HG02571 (cell line): ENCODE measurements around the gene SMPD1.

Source experiments
- ATAC-seq: cut with Tn5 transposase; IDR thresholded peaks from one replicate; pipeline ENCODE4 v1.9.1; 2021; ENCODE audit warnings: mild to moderate bottlenecking, moderate library complexity; ENCODE audit not compliant: unreplicated experiment

SMPD1 gene

DNA sequence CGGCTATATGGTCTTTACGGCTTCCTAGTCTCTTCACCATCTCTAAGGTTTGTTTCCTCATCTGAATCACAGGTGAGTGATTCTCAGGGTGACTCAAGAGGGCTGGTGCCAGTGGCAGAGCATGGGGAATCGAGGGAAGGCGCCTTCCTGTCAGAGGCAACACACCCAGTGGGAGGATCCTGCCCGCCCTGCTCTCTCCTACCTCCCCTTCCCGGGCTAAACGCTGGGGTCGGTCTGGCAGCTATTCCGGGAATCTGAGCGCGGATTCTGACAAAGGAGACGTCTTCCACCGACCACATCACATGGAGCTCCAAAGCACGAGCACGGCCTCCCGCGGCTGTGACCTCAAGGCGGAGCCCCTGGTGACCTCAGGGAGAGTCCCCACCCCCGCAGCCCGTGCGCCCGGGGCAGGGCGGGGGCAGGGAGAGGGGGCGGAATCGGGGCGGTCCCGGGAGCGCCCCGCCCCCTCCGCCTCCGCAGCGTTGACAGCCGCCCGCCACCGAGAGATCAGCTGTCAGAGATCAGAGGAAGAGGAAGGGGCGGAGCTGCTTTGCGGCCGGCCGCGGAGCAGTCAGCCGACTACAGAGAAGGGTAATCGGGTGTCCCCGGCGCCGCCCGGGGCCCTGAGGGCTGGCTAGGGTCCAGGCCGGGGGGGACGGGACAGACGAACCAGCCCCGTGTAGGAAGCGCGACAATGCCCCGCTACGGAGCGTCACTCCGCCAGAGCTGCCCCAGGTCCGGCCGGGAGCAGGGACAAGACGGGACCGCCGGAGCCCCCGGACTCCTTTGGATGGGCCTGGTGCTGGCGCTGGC is at the start of gene SMPD1:
TSS of gene SMPD1 (plus strand) at position 570 of the 813 bp plus-strand sequence. CDS start at position 695, 125 bp downstream.
- ATAC-seq: peak; percentile 93

DNA sequence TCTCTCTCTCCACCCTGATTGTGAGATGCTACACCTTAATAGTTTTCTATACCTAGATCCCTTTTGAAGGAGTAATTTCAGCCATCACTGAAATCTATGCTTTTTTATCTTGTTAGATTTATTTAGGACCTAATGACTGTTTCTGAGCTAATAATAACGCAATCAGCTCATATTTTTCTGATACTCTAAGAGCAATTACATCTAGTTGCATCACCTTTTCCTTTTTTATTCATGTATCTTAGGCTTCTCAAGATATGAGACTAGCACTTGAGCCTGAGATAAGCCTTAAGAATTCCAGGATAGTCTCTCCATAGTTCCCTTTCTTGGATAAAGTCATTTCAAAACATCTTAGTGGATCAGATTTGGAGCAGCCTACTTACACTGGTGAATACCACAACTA is 44.9 kb upstream of the SMPD1 start:
- ATAC-seq: no peak

DNA sequence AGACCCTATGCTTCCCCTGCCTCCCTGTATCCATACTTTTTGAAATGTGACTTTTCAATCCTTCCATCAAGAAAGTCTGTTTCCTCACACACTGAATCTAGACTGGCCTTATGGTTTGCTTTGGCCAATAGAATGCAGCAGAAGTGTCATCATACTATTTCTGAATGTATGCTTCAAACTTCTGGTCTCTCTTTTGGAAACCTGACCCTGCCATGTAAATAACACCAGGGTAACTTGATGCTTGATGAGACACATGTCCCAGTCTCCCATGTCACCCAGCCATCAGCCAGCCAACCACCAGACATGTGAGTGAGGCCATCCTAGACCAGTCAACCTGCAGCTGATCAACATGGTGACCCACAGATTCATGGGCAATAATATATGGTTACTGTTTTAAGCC is 40.2 kb upstream of the SMPD1 start:
- no peak for ATAC-seq

DNA sequence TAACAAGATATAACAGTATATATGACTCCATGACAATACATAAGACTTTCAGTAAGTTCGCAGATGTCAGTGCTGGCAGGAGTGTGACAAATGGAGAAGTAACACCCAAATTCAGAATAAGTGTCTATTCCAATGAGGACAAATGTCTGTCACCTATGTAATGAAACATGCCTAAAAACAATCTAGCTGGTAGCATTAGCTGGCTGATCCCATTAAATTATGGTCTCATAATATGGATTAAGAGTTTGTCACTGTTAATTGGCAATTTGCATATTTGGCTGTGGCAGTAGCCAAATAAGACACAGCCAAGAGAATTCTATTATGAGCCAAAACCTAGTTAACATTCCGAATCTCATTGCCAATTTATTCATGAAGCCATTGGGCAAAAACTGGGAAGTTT is 39.8 kb upstream of the SMPD1 start:
- no peak for ATAC-seq

- no peak for ATAC-seq
Observed at GRCh38 chr11:6351782-6352382, 38.4 kb upstream of the SMPD1 start.

- ATAC-seq: peak; percentile 52
Observed at GRCh38 chr11:6353367-6353987, 36.8 kb upstream of the SMPD1 start.

- ATAC-seq: no peak
Observed at GRCh38 chr11:6354651-6355485, 35.4 kb upstream of the SMPD1 start.

DNA sequence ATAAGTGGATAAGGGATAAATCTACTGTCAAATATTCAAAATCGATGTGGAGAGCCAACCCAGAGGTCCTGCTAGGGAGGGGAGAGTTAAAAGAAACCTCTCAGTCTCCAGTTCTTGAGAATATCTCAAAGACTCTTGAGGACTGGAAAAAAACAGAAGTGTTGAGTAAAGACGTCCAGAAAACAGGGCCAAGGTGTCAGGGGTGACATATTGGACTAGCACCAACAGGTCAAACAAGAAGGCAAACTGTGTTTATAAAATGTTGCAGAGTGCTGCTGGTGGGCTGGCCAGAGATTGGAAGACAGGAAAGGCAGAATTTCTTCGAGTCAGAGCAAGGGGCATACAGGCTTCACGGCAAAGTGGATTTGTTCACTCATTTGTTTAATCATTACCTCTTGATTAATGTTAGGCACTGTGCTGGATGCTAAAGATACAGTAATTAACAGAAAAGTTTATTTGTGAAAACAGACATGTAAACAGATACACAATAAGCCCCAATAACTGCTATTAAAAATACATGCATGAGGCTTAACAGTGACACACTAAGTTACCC is 33.7 kb upstream of the SMPD1 start:
- no peak for ATAC-seq

GRCh38 chr11:6357222-6357621 is 33.1 kb upstream of the SMPD1 start:
- ATAC-seq: no peak

DNA sequence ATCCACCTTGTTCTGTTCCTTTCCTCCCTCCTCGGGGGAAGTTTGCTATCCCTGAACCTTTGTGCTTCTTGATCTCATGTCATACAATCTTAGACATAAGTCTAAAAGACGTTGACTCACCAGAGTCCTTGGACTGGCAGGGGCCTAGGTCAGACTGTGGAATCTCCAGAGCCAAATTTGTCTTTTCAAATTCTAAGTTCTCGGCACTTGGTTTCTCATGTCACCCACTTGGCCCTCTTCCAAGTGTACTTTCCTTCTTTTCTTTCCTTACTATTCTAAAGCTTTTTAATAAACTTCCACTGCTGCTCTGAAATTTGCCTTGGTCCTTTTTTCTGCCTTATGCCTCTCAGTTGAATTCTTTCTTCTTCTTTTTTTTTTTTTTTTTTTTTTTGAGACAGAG is 30.1 kb upstream of the SMPD1 start:
- no peak for ATAC-seq

- ATAC-seq: no peak
Observed at GRCh38 chr11:6362185-6362872, 27.9 kb upstream of the SMPD1 start.

DNA sequence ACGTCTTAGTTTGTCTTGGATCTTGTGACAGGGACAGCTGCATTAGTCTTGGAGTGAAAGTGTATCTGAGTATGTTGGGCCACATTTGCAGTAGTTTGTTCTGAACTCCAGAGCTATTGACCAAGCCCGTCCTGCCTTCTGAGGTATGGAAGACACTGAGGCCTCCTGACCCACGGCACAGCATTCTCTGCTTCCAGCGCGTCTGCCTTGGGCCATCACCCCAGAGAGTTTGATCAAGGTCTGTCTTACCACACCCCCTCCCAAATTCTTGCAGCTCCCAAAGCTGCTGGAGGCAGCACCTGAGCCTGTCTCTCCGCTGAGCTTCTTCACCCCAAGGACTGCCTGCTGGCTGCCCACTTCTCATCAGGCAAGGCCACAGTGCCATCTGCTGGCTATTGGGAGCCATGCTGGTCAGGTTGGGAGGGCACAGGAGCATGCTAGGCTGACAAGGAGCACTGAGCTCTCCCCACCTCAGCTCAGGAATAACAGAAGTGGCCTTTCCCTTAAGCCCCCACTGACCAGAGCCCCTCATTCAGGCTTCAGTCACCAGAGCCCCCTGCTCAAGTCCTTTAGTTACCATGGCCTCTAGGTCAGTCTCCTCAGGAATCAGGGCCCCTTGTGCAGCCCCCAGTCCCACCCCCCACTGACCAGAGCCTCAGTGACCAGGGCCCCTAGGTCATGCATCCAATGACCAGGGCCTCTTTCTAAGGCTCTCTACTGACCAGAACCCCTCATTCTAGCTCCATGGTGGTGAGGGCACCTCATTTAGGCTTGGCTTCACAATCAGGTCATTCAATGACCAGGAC is 27.2 kb upstream of the SMPD1 start:
- peak; percentile 81 for ATAC-seq

GRCh38 chr11:6365659-6366058 is 24.6 kb upstream of the SMPD1 start:
- ATAC-seq: no peak

DNA sequence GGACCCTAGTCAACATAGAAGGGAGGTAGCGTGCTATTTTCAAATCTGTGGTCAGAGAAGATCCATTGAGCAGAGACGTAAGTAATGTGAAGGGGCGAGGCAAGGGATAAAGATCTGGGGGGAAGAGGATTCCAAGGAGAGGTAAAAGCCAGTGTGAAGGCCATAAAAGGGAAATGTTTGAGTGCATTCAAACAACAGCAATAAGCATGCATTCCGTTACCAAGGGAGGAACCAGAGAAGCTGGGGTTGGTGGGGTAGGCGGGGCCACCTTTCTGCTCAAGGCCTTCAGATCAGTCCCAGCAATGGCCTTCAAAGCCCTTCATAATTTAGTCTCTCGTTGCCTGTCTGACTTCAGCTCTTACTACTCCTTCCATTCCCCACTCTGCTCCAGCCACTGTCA is 18.4 kb upstream of the SMPD1 start:
- ATAC-seq: no peak

DNA sequence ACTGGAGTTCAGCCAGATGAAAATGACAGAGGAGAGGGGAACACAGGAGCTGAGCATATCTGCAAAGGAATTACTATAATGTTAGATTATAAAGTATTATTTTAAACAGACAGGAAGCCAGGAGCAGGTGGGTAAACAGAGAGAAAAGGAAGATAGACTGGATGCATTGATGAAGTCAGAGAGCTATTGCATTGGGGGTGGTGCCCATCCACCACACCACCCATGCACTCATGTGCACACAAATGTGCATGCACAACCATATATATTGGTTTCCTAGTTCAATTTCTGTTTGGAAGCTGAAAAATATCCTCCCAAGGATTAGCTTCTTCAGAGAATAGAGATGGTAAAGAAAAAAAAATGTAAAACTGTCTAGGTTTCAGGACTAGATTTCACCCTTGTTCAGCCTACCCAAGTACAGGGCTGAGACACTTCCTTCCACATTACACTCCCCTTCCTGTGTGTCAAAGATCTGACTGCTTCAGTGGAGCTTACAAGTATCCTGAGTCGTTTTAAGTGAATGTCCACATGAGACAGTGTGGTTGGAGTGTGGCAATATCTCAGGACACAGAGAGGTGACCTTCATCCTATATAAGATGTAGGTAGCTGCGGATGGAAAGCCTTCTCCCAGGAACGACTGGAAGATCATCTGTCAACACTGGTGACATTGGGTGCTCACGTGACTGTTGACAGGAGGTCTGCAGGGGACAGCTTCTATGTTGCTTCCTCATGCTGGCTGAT is 12.2 kb upstream of the SMPD1 start:
- ATAC-seq: no peak

DNA sequence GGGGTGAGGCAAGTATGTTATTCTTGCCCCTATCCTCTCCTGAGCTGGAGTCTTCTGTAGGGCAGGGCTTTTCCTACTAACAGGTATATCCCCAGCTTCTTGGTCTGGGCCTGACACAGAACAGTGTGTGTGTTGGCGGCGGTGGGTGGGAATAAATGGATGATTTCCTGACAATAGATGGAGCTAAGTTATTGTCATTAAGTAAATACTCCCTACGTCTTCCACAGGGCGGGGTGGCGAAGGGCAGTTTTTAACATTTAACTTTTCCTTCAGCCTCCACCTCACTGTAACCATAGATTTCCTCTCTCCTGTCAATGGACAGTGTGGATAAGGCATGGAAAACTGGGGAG is 11.7 kb upstream of the SMPD1 start:
- no peak for ATAC-seq

DNA sequence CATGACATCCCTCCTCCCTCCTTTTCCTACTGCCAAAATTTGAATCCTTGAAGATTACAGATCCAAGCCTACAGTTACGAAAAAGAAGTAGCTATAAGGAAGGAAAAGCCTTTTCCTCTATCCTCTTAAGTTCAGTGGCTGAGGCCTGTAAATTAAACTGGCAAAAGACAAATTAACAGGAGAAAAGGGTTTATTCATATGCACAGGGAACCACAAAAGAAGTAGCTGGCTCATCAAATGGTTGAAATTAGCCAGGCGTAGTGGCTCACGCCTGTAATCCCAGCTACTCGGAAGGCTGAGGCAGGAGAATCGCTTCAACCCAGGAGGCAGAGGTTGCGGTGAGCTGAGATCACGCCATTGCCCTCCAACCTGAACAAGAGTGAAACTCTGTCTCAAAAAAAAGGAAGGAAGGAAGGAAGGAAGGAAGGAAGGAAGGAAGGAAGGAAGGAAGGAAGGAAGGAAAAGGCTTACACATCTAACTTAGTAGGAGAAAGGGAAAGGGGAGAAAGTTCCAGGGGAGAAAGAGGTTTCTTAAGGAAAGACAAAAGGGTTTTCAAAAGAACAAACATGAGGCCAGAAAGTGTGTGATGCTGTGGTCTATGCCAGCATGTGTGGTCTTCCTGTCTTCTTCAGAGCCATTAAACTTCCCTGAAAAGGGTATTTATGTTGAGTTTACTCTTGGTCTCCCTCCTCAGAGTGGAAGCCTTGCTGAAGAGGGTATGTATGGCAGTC is 5.1 kb upstream of the SMPD1 start:
- no peak for ATAC-seq
